SKM-1 treated with dmso at 0.1 percent for 144 hours (cell line): ENCODE data around the gene MBNL1.

Experiments
- DNase-seq: peaks from one replicate; lab custom pipeline; 2025; ENCODE audit not compliant: unreplicated experiment; lab: John Stamatoyannopoulos, UW

MBNL1 gene

GRCh38 chr3:152252755-152253154 lies 16.0 kb upstream of the MBNL1 start:
- DNase-seq: peak; percentile 26

GRCh38 chr3:152253514-152253913 lies 15.2 kb upstream of the MBNL1 start:
- DNase-seq: no peak

GRCh38 chr3:152254041-152254440 lies 14.7 kb upstream of the MBNL1 start:
- no peak for DNase-seq

GRCh38 chr3:152255290-152255689 lies 13.4 kb upstream of the MBNL1 start:
- DNase-seq: no peak

GRCh38 chr3:152256851-152257562 lies 11.7 kb upstream of the MBNL1 start:
- DNase-seq: no peak

GRCh38 chr3:152257563-152258035 lies 11.1 kb upstream of the MBNL1 start:
- DNase-seq: peak; percentile 59

- peak; percentile 88 for DNase-seq
These were observed 10.0 kb upstream of the MBNL1 start for GRCh38 chr3:152258448-152259393.

- DNase-seq: no peak
These were observed 9.3 kb upstream of the MBNL1 start for GRCh38 chr3:152259468-152259867.

- no peak for DNase-seq
These were observed 8.7 kb upstream of the MBNL1 start for GRCh38 chr3:152260026-152260425.

- DNase-seq: no peak
These were observed 8.2 kb upstream of the MBNL1 start for GRCh38 chr3:152260529-152260928.

GRCh38 chr3:152261329-152261728 lies 7.4 kb upstream of the MBNL1 start:
- no peak for DNase-seq

- no peak for DNase-seq
These were observed 5.0 kb upstream of the MBNL1 start for GRCh38 chr3:152263711-152264110.

GRCh38 chr3:152264378-152264777 lies 4.4 kb upstream of the MBNL1 start:
- DNase-seq: no peak

- DNase-seq: peak; percentile 19
These were observed 2.3 kb upstream of the MBNL1 start for GRCh38 chr3:152266221-152266995.

- DNase-seq: no peak
These were observed 736 bp upstream of the MBNL1 start for GRCh38 chr3:152267831-152268554.

- peak; percentile 93 for DNase-seq
These were observed 514 bp downstream of the MBNL1 start for GRCh38 chr3:152269056-152269830.

- DNase-seq: no peak
These were observed 1.4 kb downstream of the MBNL1 start for GRCh38 chr3:152269831-152270734.

GRCh38 chr3:152270937-152271336 lies 2.2 kb downstream of the MBNL1 start:
- DNase-seq: no peak
